DMS53 (cell line): ENCODE data around the gene C17orf58.

Experiments used
- DNase-seq: peaks from one replicate; lab custom pipeline; 2025; lab: John Stamatoyannopoulos, UW

C17orf58 gene

DNA sequence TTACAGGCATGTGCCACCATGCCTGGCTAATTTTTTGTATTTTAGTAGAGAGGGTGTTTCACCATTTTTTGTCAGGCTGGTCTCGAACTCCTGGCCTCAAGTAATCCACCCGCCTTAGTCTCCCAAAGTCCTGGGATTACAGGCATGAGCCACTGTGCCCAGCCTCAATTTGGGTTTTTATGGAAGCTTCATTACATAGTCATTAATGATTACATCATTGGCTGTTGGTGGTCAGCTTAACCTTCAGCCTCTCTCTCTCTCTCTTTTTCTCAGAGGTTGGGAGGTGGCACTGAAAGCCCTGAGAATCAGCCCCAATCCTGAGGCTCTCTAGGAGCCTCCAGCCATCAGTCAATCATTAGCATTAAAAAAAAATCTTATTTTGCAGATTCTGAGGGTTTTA, 45.3 kb downstream of the C17orf58 start:
- no peak for DNase-seq

DNA sequence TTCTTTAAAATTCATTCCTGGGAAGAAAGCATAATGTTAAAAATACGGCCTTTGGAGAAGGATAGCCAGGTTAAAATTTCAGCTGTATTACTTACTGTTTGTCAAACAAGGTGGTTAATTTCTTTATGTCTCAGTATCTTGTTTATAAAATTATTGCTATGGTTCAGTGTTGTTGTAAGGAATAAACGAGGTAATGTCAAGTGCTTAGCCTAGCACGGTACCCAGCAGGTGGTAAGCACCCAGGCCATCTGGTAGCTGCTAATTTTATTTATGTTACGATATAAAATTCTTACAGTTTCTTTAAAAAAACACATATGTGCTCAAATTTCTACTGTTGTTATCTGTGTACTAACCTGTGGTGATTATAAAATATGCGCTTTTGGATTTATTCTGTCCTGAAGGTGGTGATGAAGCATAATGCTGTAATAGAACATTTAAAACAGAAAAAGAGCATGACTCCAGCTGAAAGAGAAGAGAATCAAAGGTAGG, 48.9 kb downstream of the C17orf58 start:
- no peak for DNase-seq

DNA sequence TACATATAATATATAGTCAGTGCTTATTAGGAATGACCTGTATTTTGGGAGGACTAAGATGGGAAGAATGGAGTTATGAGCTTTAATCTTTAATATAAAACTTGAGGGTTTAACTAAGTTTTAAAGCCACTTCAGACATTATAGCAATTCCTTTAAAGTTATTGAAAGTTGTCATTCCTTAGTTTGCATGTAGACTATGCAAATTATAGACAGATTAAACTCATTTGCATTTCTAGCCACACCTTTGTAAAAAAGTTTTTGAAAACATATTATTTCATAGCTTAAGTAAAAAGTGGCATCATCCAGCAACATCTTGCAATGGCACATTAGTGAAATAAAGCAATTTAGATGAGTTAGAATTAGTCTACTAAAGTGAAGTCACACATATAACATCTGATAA, 49.8 kb downstream of the C17orf58 start:
- no peak for DNase-seq

DNA sequence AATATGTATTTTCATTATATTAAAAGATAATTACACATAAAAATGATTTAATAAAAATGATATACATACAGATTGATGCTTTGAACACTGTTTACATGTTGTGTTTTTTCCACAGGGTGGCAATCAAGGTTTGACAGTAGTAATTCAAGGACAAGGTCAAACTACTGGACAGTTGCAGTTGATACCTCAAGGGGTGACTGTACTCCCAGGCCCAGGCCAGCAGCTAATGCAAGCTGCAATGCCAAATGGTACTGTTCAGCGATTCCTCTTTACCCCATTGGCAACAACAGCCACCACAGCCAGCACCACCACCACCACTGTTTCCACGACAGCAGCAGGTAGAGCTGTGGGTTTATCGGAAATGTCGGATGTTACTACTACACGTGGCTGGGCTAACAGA, 52.2 kb downstream of the C17orf58 start:
- no peak for DNase-seq

DNA sequence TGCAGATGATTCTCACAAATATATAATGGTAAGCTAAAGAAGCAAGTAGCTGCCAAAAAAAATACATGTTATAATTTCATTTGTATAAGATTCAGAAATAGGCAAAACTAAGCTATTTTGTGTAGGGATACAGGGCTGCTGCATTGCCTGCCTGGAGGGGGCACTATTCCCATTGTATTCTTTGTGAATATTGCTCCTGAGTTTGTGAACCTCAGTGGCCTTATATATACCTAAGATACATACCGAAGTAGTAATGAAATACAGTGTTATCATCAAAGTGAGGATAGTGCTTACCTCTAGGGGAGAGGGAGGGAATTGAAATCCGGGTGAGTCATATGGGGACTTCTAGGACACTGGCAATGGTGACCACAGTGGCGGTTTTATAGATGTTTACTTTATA, 53.5 kb downstream of the C17orf58 start:
- peak; percentile 62 for DNase-seq
